ENCODE measurements around the gene ENPEP. TPM values are rescaled to one million over a fixed set of nuclear protein-coding genes. Genes with fewer than 3 reads are reported as not detected.
A peak's percentile ranks its signal among the peaks of the same experiment; 100 is the strongest.

Gene ENPEP
- total RNA-seq, 4 donors from 2014 or later = 1.4 to 4.2 (median 2.1) TPM

GRCh38 chr4:110540982-110541451, 65.1 kb downstream of the ENPEP start:
- ATAC-seq (no peak), DNase-seq (no peak)
- TF ChIP-seq POLR2A (IDR thresholded peaks at IDR 0.05) = no peak
- in situ Hi-C loops (cut with MboI; ENCODE audit: low sequenced_read_pairs in 4 of 4) (no loop called here), intact Hi-C loops (cut with DNase I; ENCODE audit: low total_unique reads) (loop anchor here (10.0 kb wide), 1 partner anchor 626 kb away; the partner anchor contains the start of gene EGF)
- Histone ChIP-seq H3K27ac (peak overlapping the region; percentile 18 to 63 (median 57)), H3K9me3 (peaks cover 0 to 10% (median 0%) of the 10 kb centered on the region in 3 donors), H3K4me3 (no peak overlapping the region), H3K36me3 (no peaks in the 10 kb centered on the region), H3K4me1 (peaks cover 13 to 15% of the 10 kb centered on the region in 2 donors), H3K27me3 (no peaks in the 10 kb centered on the region)

GRCh38 chr4:110543577-110543976, 67.6 kb downstream of the ENPEP start:
- no peak for ATAC-seq
- no peak for TF ChIP-seq POLR2A (IDR thresholded peaks at IDR 0.05)
- TF ChIP-seq CTCF (IDR thresholded peaks at IDR 0.05 in 4 of 5, conservative IDR thresholded peaks at IDR 0.05 in 1 of 5) = no peak
- Histone ChIP-seq H3K4me1 (peaks cover 13 to 15% of the 10 kb centered on the region in 2 donors), H3K27ac (peak overlapping the region in 1 of 4 donors; percentile 27), H3K4me3 (no peak overlapping the region), H3K9me3 (no peaks in the 10 kb centered on the region), H3K36me3 (no peaks in the 10 kb centered on the region), H3K27me3 (no peaks in the 10 kb centered on the region)
- intact Hi-C loops (cut with DNase I; ENCODE audit: low total_unique reads) = loop anchor here (10.0 kb wide), 1 partner anchor 629 kb away; the partner anchor contains the start of gene EGF
- in situ Hi-C loops (cut with MboI; ENCODE audit: low sequenced_read_pairs in 4 of 4) = no loop called here
- DNase-seq = no peak

GRCh38 chr4:110544594-110544993, 68.6 kb downstream of the ENPEP start:
- intact Hi-C loops (cut with DNase I; ENCODE audit: low total_unique reads) (loop anchor here (10.0 kb wide), 1 partner anchor 630 kb away; the partner anchor contains the start of gene EGF), in situ Hi-C loops (cut with MboI; ENCODE audit: low sequenced_read_pairs in 4 of 4) (no loop called here)
- no peak for ATAC-seq

GRCh38 chr4:110550260-110550659, 74.3 kb downstream of the ENPEP start:
- no peak for TF ChIP-seq POLR2A (IDR thresholded peaks at IDR 0.05)
- TF ChIP-seq CTCF (IDR thresholded peaks at IDR 0.05 in 4 of 5, conservative IDR thresholded peaks at IDR 0.05 in 1 of 5) = no peak
- ATAC-seq = peak; percentile 58 to 67
- H3K27ac ChIP-seq = peak overlapping the region; percentile 65 to 68 (median 66)

More at GRCh38 chr4:110544594-110544993, 68.6 kb downstream of the ENPEP start:
- no peak overlapping the region for H3K4me3 ChIP-seq
- no peak for TF ChIP-seq CTCF (IDR thresholded peaks at IDR 0.05 in 4 of 5, conservative IDR thresholded peaks at IDR 0.05 in 1 of 5)
- no peak for TF ChIP-seq POLR2A (IDR thresholded peaks at IDR 0.05)
- H3K9me3 ChIP-seq = no peaks in the 10 kb centered on the region
- no peaks in the 10 kb centered on the region for H3K36me3 ChIP-seq
- H3K27me3 ChIP-seq = no peaks in the 10 kb centered on the region
- no peak for DNase-seq
- no peak overlapping the region for H3K27ac ChIP-seq
- peaks cover 15% of the 10 kb centered on the region in 2 donors for H3K4me1 ChIP-seq

GRCh38 chr4:110553197-110553596, 77.2 kb downstream of the ENPEP start:
- no peak for DNase-seq
- Histone ChIP-seq H3K9me3 (no peaks in the 10 kb centered on the region), H3K27ac (peak overlapping the region; percentile 31 to 68 (median 66)), H3K4me1 (peaks cover 10 to 26% of the 10 kb centered on the region in 2 donors), H3K36me3 (no peaks in the 10 kb centered on the region), H3K27me3 (no peaks in the 10 kb centered on the region), H3K4me3 (no peak overlapping the region)
- peak; percentile 48 to 83 for ATAC-seq
- in situ Hi-C loops (cut with MboI; ENCODE audit: low sequenced_read_pairs in 4 of 4) (no loop called here), intact Hi-C loops (cut with DNase I; ENCODE audit: low total_unique reads) (loop anchor here (5.0 kb wide), 1 partner anchor 69 kb away; the partner anchor contains the start of gene PITX2)
- TF ChIP-seq POLR2A (IDR thresholded peaks at IDR 0.05) (no peak), CTCF (IDR thresholded peaks at IDR 0.05 in 4 of 5, conservative IDR thresholded peaks at IDR 0.05 in 1 of 5) (no peak)

More at GRCh38 chr4:110550260-110550659, 74.3 kb downstream of the ENPEP start:
- H3K4me1 ChIP-seq = peaks cover 10 to 26% of the 10 kb centered on the region in 2 donors
- intact Hi-C loops (cut with DNase I; ENCODE audit: low total_unique reads) = loop anchor here (5.0 kb wide), 1 partner anchor 72 kb away; the partner anchor contains the start of gene PITX2
- no peaks in the 10 kb centered on the region for H3K36me3 ChIP-seq
- in situ Hi-C loops (cut with MboI; ENCODE audit: low sequenced_read_pairs in 4 of 4) = no loop called here
- no peaks in the 10 kb centered on the region for H3K9me3 ChIP-seq
- no peak overlapping the region for H3K4me3 ChIP-seq
- DNase-seq = no peak
- H3K27me3 ChIP-seq = no peaks in the 10 kb centered on the region
